PFSK-1 (cell line): Measurements from ENCODE around the gene NDUFA13.

ENCODE experiments used
- FOXP2 ChIP-seq: optimal IDR thresholded peaks from 2 replicates; pipeline ENCODE3; 2011; ENCODE audit warnings: borderline replicate concordance, control low read depth, inconsistent platforms; ENCODE audit not compliant: insufficient read depth; ENCODE audit errors: extremely low read length, extremely low read depth
- POLR2AphosphoS5 ChIP-seq: IDR thresholded peaks from 2 replicates; pipeline ENCODE4 v1.6.1; 2012; ENCODE audit warnings: low read depth, mild to moderate bottlenecking, control low read depth, low read length, moderate library complexity
- REST ChIP-seq, 2 experiments: IDR thresholded peaks; 2 replicates each; pipeline versions ENCODE4 v1.6.1 to v1.8.0; 2011 to 2012; ENCODE audit warnings: low read depth in 2 of 2, low read length in 2 of 2, control low read depth in 1 of 2, inconsistent platforms in 1 of 2, mild to moderate bottlenecking in 1 of 2, moderate library complexity in 1 of 2; ENCODE audit not compliant: insufficient read depth in 1 of 2
- SIN3A ChIP-seq: IDR thresholded peaks from 2 replicates; pipeline ENCODE4 v1.6.1; 2012; ENCODE audit warnings: mild to moderate bottlenecking, low read length, moderate library complexity, borderline replicate concordance; ENCODE audit not compliant: insufficient read depth
- TAF1 ChIP-seq: IDR thresholded peaks from 2 replicates; pipeline ENCODE4 v1.6.1; 2012; ENCODE audit warnings: low read length, control low read depth, borderline replicate concordance; ENCODE audit not compliant: insufficient read depth

The NDUFA13 gene

GRCh38 chr19:19528721-19529490 lies 12.9 kb downstream of the NDUFA13 start, which contains the start of gene YJEFN3:
Gene YJEFN3 (plus strand): TSS chr19:19528911. CDS start chr19:19528933, 22 bp downstream.
- TF ChIP-seq FOXP2 (no peak), POLR2AphosphoS5 (no peak), TAF1 (no peak), SIN3A (no peak), REST (IDR thresholded peaks at IDR 0.05; ENCODE audit: insufficient read depth in 1 of 2, low read depth in 2 of 2, low read length in 2 of 2) (no peak)

GRCh38 chr19:19529783-19530422 lies 13.9 kb downstream of the NDUFA13 start:
- TF ChIP-seq FOXP2 (no peak), TAF1 (no peak), POLR2AphosphoS5 (no peak), SIN3A (no peak), REST (IDR thresholded peaks at IDR 0.05; ENCODE audit: insufficient read depth in 1 of 2, low read depth in 2 of 2, low read length in 2 of 2) (no peak)

GRCh38 chr19:19530423-19530804 lies 14.4 kb downstream of the NDUFA13 start:
- TF ChIP-seq FOXP2: no peak
- TF ChIP-seq POLR2AphosphoS5: no peak
- TF ChIP-seq REST (IDR thresholded peaks at IDR 0.05; ENCODE audit: insufficient read depth in 1 of 2, low read depth in 2 of 2, low read length in 2 of 2): no peak
- TF ChIP-seq SIN3A: no peak
- no peak for TF ChIP-seq TAF1

- no peak for TF ChIP-seq FOXP2
- TF ChIP-seq TAF1: no peak
- TF ChIP-seq POLR2AphosphoS5: no peak
- TF ChIP-seq SIN3A: no peak
- no peak for TF ChIP-seq REST (IDR thresholded peaks at IDR 0.05; ENCODE audit: insufficient read depth in 1 of 2, low read depth in 2 of 2, low read length in 2 of 2)
Observed at GRCh38 chr19:19530889-19531288, 14.9 kb downstream of the NDUFA13 start.
